OCI-LY1 (cell line): ENCODE results near the gene SOX2.

Experiments
- CTCF ChIP-seq: fragments of 200-600 bp; sonication (generic), shearing (Covaris generic); IDR thresholded peaks from 2 replicates; pipeline ENCODE4 v1.5.1; 2017; ENCODE audit warnings: mild to moderate bottlenecking, antibody characterized with exemption, low read length, moderate library complexity, mixed read lengths
- EZH2 ChIP-seq: fragments of 200-600 bp; sonication (generic), shearing (Covaris generic); IDR thresholded peaks from 2 replicates; pipeline ENCODE4 v1.8.0; 2017; ENCODE audit warnings: borderline replicate concordance, mixed run types, mild to moderate bottlenecking, antibody characterized with exemption, low read length, moderate library complexity, mixed read lengths

- TF ChIP-seq CTCF, result no peak
- TF ChIP-seq EZH2, result no peak
Measured at GRCh38 chr3:181687190-181687589, 24.5 kb upstream of the SOX2 start.
